H9 (cell line): ENCODE measurements around the gene SLC26A9. TPM values are rescaled to one million over a fixed set of nuclear protein-coding genes. Genes with fewer than 3 reads are reported as not detected.

Source experiments
- DNase-seq: peaks from one replicate; pipeline ENCODE4 v3.0.0-alpha.2; 2017
- H2AFZ ChIP-seq: one replicate; pipeline ENCODE4 v1.6.1; 2013; ENCODE audit warnings: mild to moderate bottlenecking, low read length, control low read depth, moderate library complexity
- H2AK5ac ChIP-seq: 2 replicates; pipeline ENCODE4 v1.6.1; 2013; ENCODE audit warnings: low read length, control low read depth, mixed read lengths; ENCODE audit not compliant: insufficient read length
- H2BK120ac ChIP-seq: one replicate; pipeline ENCODE4 v1.6.1; 2013; ENCODE audit warnings: low read depth, mild to moderate bottlenecking, low read length, control low read depth, inconsistent platforms; ENCODE audit not compliant: poor library complexity, severe bottlenecking
- H2BK12ac ChIP-seq: 2 replicates; pipeline ENCODE4 v1.6.1; 2013; ENCODE audit warnings: low read length, control low read depth, mixed read lengths, low read depth; ENCODE audit not compliant: insufficient read length
- H2BK15ac ChIP-seq: 2 replicates; pipeline ENCODE4 v1.6.1; 2013; ENCODE audit warnings: low read depth, low read length, control low read depth
- H2BK20ac ChIP-seq: one replicate; pipeline ENCODE4 v1.6.1; 2013; ENCODE audit warnings: low read depth, mild to moderate bottlenecking, low read length, control low read depth, inconsistent platforms; ENCODE audit not compliant: poor library complexity, severe bottlenecking
- H2BK5ac ChIP-seq: 2 replicates; pipeline ENCODE4 v1.6.1; 2013; ENCODE audit warnings: low read length, control low read depth, mixed read lengths; ENCODE audit not compliant: insufficient read length
- H3K14ac ChIP-seq: 2 replicates; pipeline ENCODE4 v1.6.1; 2013; ENCODE audit warnings: low read length, control low read depth; ENCODE audit not compliant: insufficient read depth
- H3K18ac ChIP-seq: 2 replicates; pipeline ENCODE4 v1.6.1; 2013; ENCODE audit warnings: low read depth, mild to moderate bottlenecking, mixed read lengths, low read length, control low read depth; ENCODE audit not compliant: insufficient read length
- H3K23ac ChIP-seq: 2 replicates; pipeline ENCODE4 v1.6.1; 2013; ENCODE audit warnings: low read length, control low read depth, mixed read lengths, low read depth; ENCODE audit not compliant: insufficient read length
- H3K23me2 ChIP-seq: 2 replicates; pipeline ENCODE4 v1.6.1; 2013; ENCODE audit warnings: low read depth, mild to moderate bottlenecking, mixed read lengths, low read length, control low read depth; ENCODE audit not compliant: insufficient read length, poor library complexity, severe bottlenecking
- H3K27ac ChIP-seq: 2 replicates; pipeline ENCODE4 v1.5.1; 2013; ENCODE audit warnings: low read length, control low read depth, mixed read lengths, low read depth; ENCODE audit not compliant: insufficient read length
- H3K27me3 ChIP-seq: 2 replicates; pipeline ENCODE4 v1.6.1; 2013; ENCODE audit warnings: low read length, control low read depth, inconsistent platforms; ENCODE audit not compliant: insufficient read depth
- H3K4ac ChIP-seq: 2 replicates; pipeline ENCODE4 v1.6.1; 2013; ENCODE audit warnings: low read depth, mild to moderate bottlenecking, control low read depth, inconsistent platforms, low read length, moderate library complexity
- H3K4me1 ChIP-seq: 2 replicates; pipeline ENCODE4 v1.6.1; 2013; ENCODE audit warnings: low read length, control low read depth, inconsistent platforms; ENCODE audit not compliant: insufficient read depth
- H3K4me2 ChIP-seq: 2 replicates; pipeline ENCODE4 v1.6.1; 2013; ENCODE audit warnings: low read length, control low read depth, mixed read lengths; ENCODE audit not compliant: insufficient read length, insufficient read depth
- H3K56ac ChIP-seq: 2 replicates; pipeline ENCODE4 v1.6.1; 2013; ENCODE audit warnings: low read depth, mild to moderate bottlenecking, mixed read lengths, low read length, control low read depth; ENCODE audit not compliant: insufficient read length
- H3K79me1 ChIP-seq: 2 replicates; pipeline ENCODE4 v1.6.1; 2013; ENCODE audit warnings: low read depth, mild to moderate bottlenecking, moderate library complexity, low read length, control low read depth, inconsistent platforms; ENCODE audit not compliant: insufficient read depth, poor library complexity, severe bottlenecking
- H3K79me2 ChIP-seq: 2 replicates; pipeline ENCODE4 v1.6.1; 2013; ENCODE audit warnings: low read length, control low read depth, inconsistent platforms; ENCODE audit not compliant: insufficient read depth
- H3K9ac ChIP-seq: 2 replicates; pipeline ENCODE4 v1.6.1; 2013; ENCODE audit warnings: low read length, control low read depth, mixed read lengths; ENCODE audit not compliant: insufficient read length; ENCODE audit errors: extremely low read depth
- H3K9me3 ChIP-seq: one replicate; pipeline ENCODE4 v1.6.1; 2013; ENCODE audit warnings: low read depth, low read length, inconsistent platforms; ENCODE audit not compliant: control insufficient read depth
- H3T11ph ChIP-seq: one replicate; pipeline ENCODE4 v1.6.1; 2013; ENCODE audit warnings: mild to moderate bottlenecking, low read length, control low read depth, inconsistent platforms
- H4K20me1 ChIP-seq: one replicate; pipeline ENCODE4 v1.6.1; 2013; ENCODE audit not compliant: control insufficient read depth, insufficient read length, insufficient read depth
- H4K5ac ChIP-seq: 2 replicates; pipeline ENCODE4 v1.6.1; 2013; ENCODE audit warnings: low read depth, mild to moderate bottlenecking, mixed read lengths, low read length, control low read depth; ENCODE audit not compliant: insufficient read length
- H4K8ac ChIP-seq: replicated peaks from 2 replicates; pipeline ENCODE4 v1.6.1; 2013; ENCODE audit warnings: low read length, control low read depth, mixed read lengths, low read depth; ENCODE audit not compliant: insufficient read length
- H4K91ac ChIP-seq: 2 replicates; pipeline ENCODE4 v1.6.1; 2013; ENCODE audit warnings: low read depth, mild to moderate bottlenecking, moderate library complexity, mixed read lengths, low read length, control low read depth; ENCODE audit not compliant: insufficient read length
- H3K27ac Mint-ChIP-seq, 3 experiments: 2 replicates in 2 of 3; 3 replicates in 1 of 3; pipeline ENCODE4 v1.8.0; 2020 to 2021; ENCODE audit warnings: mixed read lengths in 3 of 3, mild to moderate bottlenecking in 1 of 3, moderate library complexity in 1 of 3
- H3K27me3 Mint-ChIP-seq: 2 replicates; pipeline ENCODE4 v1.8.0; 2021; ENCODE audit warnings: low read depth, mild to moderate bottlenecking, moderate library complexity, mixed read lengths
- H3K36me3 Mint-ChIP-seq, 3 experiments: 2 replicates in 2 of 3; 3 replicates in 1 of 3; pipeline ENCODE4 v1.8.0; 2020 to 2021; ENCODE audit warnings: low read depth in 3 of 3, mixed read lengths in 3 of 3; ENCODE audit not compliant: insufficient read depth in 1 of 3
- H3K4me1 Mint-ChIP-seq, 2 experiments: 2 replicates each; pipeline ENCODE4 v1.8.0; 2020; ENCODE audit warnings: mixed read lengths in 2 of 2
- H3K4me3 Mint-ChIP-seq, 2 experiments: 2 replicates in 1 of 2; 3 replicates in 1 of 2; pipeline ENCODE4 v1.8.0; 2020 to 2021; ENCODE audit warnings: mild to moderate bottlenecking in 2 of 2, mixed read lengths in 2 of 2, moderate library complexity in 1 of 2
- H3K9me3 Mint-ChIP-seq, 2 experiments: 2 replicates in 1 of 2; 3 replicates in 1 of 2; pipeline ENCODE4 v1.8.0; 2020; ENCODE audit warnings: mild to moderate bottlenecking in 2 of 2, mixed read lengths in 2 of 2, moderate library complexity in 1 of 2
- CTCF ChIP-seq: fragments of 200-600 bp; sonication (generic); conservative IDR thresholded peaks from 3 replicates; pipeline ENCODE4 v1.8.0; 2021; ENCODE audit warnings: antibody characterized with exemption, mild to moderate bottlenecking
- whole genome bisulfite sequencing: extraction: QIAGEN DNeasy Blood & Tissue Kit; methylation state at CpG from one replicate; pipeline ENCODE4 v1.1.7; 2013; ENCODE audit warnings: missing lambda C conversion rate, low lambda C conversion rate, mixed read lengths; ENCODE audit not compliant: insufficient read length; ENCODE audit errors: extremely low coverage; 5-methylcytosine and 5-hydroxymethylcytosine counted together
- total RNA-seq: library from RNA; stranded (reverse); gene quantifications from 2 replicates; pipeline ENCODE4 v1.2.1, GENCODE V29; 2021

SLC26A9 gene
- total RNA-seq, 1 experiment from 2014 or later: not detected

DNA sequence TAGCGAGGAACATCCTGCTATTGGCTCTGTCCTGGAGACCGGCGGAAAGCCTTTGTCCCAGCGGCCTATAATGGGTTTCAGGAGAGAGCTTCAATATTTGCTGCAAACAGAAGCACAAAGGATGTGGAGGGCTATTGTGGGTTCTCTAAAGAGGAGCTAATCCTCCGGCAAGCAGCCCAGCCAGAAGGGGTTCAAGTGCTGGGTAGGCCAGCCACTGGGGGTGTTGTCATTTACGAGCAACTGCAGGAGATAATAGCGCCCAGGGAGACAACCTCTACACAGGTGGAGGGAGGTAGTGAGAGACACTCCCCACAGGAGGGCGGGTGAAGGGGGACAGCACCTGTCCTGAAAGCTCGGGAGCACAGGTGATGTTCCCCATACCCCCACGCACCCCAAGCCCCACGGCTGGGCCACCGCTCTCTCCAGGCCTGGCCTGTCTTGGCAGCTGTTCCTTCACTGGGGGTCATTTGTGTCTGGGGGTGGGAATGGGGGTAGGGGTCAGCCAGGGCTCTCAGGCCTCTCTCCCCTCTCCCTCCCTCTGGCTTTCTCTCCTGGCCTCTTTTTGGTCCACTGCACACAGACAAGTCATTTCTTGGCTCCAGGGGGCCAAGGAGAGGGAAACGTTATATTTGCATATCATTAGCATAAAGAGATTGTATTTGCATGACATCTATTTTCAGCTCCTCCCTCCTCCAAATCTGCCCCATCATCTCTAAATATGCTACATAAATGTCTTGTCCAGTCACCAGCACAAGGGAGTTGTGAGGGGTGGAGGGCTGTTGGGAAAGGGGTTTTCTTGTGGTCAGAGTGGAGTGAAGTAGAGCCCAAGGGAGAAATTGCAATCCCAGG, 22.0 kb upstream of the SLC26A9 start:
- Mint-ChIP-seq H3K27me3 (peaks cover 2% of the 10 kb centered on the region), H3K9me3 (no peaks in the 10 kb centered on the region; a peak in 1 of 5 replicates), H3K4me1 (peaks cover 23 to 30% of the 10 kb centered on the region in 2 experiments), H3K36me3 (no peaks in the 10 kb centered on the region), H3K27ac (no peak overlapping the region; a peak in 2 of 7 replicates), H3K4me3 (no peak overlapping the region)
- Histone ChIP-seq H2BK20ac (no peak overlapping the region), H3K23ac (no peak overlapping the region), H2AFZ (no peak overlapping the region), H3K27me3 (no peaks in the 10 kb centered on the region), H3K79me2 (no peaks in the 10 kb centered on the region), H3K4me1 (no peaks in the 10 kb centered on the region), H3K56ac (no peak overlapping the region), H3K27ac (no peak overlapping the region), H4K91ac (no peak overlapping the region), H3K18ac (no peak overlapping the region), H3K9ac (no peak overlapping the region), H3K9me3 (no peaks in the 10 kb centered on the region), H2BK15ac (no peak overlapping the region), H3K23me2 (no peaks in the 10 kb centered on the region), H3T11ph (no peak overlapping the region), H3K4ac (no peak overlapping the region), H3K4me2 (no peak overlapping the region), H2BK12ac (no peak overlapping the region), H4K5ac (no peak overlapping the region), H2AK5ac (no peak overlapping the region), H2BK5ac (no peak overlapping the region), H3K14ac (no peak overlapping the region), H4K8ac (no peak overlapping the region), H4K20me1 (no peaks in the 10 kb centered on the region), H3K79me1 (no peaks in the 10 kb centered on the region), H2BK120ac (no peak overlapping the region)
- TF ChIP-seq CTCF: no peak
- DNase-seq: no peak
- no CpG with 5 or more reads among the region's 13 CpGs for WGBS
